ENCODE data around the gene GDF9.

DNA sequence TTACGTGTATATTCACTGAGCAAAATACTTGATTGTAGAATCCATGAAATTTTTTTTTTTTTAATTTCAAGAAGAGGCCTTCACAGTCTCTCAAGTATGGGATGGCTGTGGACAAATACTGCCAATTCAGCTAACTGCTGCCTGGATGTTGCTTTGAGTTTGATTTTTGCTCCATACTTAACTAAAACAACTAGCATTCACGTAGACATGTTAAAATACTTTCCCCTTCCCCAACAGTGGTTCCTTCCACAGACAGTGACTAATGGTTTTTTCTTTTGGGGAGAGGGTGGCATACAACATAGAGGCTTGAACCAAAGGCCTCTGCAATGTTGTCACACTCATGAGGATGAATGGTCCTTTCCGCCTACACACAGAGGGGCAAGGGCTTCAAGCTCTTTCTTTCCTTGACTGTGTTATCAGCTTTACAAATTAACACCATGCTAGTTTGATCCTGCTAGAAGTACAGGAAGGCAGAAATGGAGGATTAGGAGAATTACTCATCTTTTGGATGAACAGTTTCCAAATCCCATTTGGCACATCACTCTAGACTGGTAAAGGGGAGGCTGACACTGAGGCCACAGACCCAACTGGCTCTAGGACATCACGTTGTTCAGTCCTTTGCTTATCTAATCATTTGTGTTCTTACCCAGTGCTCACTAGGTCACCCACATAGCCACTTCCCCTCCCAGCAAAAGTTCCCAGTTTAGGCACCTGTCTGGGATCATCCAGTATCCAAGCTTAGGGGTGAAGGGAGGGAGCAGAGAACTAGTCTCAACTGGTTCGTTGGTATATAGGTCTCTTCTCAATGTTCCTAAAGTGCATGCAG lies 5.4 kb upstream of the GDF9 start:
- TF ChIP-seq, protein P1, sequence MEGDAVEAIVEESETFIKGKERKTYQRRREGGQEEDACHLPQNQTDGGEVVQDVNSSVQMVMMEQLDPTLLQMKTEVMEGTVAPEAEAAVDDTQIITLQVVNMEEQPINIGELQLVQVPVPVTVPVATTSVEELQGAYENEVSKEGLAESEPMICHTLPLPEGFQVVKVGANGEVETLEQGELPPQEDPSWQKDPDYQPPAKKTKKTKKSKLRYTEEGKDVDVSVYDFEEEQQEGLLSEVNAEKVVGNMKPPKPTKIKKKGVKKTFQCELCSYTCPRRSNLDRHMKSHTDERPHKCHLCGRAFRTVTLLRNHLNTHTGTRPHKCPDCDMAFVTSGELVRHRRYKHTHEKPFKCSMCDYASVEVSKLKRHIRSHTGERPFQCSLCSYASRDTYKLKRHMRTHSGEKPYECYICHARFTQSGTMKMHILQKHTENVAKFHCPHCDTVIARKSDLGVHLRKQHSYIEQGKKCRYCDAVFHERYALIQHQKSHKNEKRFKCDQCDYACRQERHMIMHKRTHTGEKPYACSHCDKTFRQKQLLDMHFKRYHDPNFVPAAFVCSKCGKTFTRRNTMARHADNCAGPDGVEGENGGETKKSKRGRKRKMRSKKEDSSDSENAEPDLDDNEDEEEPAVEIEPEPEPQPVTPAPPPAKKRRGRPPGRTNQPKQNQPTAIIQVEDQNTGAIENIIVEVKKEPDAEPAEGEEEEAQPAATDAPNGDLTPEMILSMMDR (IDR thresholded peaks at IDR 0.05) = no peak
- TF ChIP-seq POLR2A (IDR thresholded peaks at IDR 0.05) = no peak

Measured in heart left ventricle (tissue), 13 donors.